NCI-H774 (cell line): ENCODE data around the gene SLBP.

Experiments
- DNase-seq: peaks from one replicate; lab custom pipeline; 2025; lab: John Stamatoyannopoulos, UW

SLBP gene

DNA sequence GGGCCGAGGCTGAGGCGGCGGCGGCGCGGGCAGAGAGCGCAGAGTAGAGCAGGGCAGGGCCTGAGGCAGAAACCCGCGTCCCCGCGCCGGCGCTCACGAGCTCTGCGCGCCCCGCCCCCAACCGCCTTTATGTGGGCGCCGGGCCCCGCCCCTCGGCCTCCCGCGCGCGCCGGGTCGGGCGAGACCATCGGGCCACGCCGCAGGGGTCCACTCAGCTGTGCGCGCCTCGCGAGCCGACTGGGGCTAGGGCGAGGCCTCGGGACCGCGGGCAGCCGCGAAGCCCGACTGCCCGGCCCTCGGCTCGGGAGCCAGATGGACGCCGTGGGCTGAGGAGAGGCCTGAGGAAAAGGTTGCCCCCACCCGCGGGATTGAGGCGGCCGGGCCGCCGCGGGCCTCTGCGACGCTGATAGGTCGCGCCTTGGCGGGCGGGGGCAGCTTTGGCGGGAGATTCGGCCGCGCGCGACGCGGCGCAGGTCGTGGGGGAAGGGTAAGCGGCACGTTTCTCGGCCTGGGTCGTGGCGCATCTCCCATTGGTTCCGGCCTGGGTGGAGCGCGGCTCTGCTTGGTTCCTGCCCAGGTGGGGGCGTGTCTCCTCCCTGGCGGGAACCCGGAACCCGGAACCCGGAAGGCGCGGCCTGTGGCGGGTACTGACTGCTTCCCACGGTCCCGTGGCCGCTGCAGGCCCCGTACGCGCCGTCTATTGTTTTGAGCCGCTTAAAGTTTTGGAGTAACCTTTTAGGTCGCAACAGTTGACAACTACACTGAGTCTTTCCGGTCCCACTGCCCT, at the start of gene SLBP:
SLBP (minus strand) TSS at position 104 of the 787 bp plus-strand sequence. CDS start 131 bp downstream, outside the sequence.
- DNase-seq = peak; percentile 96

DNA sequence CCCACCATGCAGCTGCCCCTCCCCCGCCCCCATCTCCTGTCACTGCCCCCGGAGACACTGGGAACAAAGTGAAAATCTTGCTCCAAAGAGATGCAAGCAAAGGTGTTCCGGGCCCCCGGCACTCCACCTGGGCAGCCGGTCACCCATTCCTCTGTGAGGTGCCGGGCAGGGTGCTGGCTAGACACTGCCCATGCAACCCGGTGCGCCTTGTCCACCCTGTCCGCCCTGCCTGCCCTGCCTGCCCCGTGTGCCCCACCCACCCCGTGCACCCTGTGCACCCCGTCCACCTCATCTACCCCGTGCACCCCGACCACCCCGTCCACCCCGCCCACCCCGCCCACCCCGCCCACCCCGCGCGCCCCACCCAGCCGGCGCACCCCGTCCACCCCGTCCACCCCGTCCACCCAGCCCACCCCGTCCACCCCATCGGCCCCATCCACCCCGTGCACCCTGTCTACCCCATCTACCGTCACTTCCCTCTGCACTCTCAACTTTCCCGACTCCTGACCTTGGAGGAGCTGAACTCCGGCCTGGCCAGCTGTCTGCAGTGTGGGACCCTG, 49.1 kb upstream of the SLBP start:
- no peak for DNase-seq

DNA sequence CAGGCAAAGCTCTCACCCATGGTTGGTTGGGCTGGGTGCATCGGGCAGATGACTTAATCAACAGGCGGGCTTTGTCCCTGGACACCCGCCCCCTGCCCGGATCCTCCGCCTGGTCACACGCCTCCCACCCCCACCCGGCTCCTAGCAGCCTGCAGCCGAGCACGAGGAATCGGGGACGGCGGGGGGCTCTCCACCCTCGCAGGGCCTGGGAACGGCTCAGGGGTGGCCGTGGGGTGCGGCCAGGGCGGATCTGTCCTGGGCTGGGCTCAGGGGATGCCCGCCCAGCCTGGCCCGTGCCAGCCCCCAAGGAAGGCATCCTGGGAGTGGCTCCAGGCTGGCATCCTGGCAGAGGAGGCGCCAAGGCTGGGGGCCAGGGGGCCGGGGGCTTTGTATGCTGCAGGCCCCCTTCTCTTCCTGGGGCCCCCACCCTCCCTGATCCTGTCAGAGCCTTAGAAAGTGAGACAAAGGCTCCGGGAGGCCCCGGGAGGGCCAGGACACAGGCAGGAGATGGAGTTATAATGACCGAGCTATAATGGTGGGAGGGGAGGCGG, 48.5 kb upstream of the SLBP start:
- no peak for DNase-seq

DNA sequence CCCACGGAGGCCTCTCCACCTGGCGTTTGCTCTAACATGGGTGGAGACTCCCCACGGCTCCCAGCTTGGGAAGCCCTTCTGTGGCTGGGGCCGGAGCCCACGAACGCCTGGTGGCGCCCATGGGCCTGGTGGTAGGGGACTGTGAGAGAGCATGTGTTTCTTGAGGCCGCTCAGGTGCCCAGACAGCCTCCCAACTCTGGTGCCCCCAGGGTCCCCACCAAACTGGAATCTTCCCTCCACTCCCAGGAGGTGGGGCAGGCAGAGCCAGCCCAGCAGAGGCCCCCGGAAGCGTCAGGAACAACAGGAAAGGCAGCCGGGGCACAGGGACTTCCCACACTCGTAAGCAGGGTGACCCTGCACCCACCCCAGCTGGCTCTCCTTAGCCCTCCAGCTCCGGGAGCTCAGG, 47.7 kb upstream of the SLBP start:
- no peak for DNase-seq

DNA sequence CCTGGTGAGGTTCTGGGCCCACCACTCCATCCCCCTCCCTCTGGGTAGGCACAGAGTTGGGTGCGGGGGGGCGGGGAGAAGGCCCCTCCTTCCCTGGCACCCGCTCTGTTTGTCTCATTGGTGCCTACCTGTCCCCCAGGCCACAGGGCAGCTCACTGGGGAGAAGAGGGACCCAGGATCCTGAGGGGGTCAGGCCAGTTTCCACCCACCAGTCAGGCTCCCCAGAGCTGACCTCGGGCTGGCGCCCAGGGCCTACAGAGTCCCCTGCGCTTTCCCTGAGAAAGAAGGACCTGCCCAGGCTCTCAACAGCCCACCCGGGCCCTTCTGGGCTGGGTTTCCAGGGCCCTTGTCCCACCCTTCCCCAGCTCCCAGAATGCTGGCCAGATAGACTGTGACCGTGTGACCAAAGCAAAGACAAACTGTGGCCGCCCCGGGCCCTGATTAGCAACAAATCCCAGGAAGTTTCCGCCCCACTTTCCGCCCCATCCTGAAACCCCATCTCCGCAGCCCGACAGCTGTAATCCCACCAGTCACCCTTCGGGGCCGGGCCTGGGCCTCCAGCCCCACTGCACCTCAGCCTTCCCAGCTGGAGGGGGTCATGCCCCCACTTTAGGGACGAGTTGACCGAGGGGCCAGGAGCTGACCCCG, 47.2 kb upstream of the SLBP start:
- no peak for DNase-seq

DNA sequence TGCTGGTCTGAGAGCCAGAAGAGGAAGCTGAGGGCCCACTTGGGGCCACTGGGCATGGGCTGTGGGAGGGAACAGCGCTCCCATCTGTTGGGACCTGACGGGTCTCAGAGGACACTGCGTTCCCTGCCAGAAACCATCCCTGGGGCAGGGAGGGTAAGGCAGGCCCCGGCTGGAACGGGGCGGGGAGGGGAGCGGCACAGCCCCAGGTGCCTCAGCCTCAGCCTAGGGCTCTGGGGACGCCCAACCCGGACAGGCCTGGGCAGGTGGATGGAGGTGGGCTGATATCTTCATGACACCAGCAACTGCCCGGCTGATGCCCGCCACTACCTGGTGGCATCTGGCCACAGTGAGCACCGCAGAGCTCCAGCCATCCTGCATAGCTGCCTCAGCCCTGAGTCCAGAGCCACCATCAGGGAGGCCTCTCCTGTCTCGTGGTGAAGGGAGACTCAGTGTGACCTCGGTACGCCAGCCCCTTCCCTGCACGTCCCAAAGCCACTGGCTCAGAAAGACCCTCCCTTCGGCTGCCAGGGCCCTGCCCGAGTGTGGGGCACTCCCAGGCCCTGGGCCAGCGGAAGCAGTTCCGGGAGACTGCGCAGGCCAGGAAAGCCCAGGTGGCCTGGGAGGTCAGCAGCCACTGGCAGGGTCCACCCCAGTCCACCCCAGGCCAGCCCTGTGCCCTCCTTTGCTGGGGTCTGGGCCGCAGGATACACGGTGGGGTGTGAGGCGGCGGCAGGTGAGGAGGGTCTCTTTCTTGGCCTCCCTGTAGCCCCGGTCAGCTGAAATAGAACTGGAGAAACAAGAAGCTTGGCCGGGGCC, 46.4 kb upstream of the SLBP start:
- no peak for DNase-seq

DNA sequence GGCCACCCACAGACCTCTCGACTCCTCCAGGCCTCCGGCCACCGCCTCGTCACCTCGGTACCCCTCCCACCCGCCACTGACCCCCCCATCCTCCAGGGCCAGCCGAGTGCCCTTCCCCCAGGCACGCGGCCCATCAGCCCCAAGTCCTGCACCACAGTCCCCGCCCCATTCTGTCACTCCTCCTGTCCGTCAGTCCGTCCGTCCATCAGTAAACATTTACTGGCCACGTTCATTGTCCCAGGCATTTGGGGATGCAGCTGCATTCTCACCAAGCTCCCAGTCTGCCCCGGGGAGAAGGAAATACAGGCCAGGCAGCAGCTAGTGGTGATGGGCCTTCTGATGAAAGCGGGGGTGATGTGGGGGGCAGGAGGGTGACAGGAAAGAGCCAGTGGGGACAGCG, 45.7 kb upstream of the SLBP start:
- DNase-seq = no peak

DNA sequence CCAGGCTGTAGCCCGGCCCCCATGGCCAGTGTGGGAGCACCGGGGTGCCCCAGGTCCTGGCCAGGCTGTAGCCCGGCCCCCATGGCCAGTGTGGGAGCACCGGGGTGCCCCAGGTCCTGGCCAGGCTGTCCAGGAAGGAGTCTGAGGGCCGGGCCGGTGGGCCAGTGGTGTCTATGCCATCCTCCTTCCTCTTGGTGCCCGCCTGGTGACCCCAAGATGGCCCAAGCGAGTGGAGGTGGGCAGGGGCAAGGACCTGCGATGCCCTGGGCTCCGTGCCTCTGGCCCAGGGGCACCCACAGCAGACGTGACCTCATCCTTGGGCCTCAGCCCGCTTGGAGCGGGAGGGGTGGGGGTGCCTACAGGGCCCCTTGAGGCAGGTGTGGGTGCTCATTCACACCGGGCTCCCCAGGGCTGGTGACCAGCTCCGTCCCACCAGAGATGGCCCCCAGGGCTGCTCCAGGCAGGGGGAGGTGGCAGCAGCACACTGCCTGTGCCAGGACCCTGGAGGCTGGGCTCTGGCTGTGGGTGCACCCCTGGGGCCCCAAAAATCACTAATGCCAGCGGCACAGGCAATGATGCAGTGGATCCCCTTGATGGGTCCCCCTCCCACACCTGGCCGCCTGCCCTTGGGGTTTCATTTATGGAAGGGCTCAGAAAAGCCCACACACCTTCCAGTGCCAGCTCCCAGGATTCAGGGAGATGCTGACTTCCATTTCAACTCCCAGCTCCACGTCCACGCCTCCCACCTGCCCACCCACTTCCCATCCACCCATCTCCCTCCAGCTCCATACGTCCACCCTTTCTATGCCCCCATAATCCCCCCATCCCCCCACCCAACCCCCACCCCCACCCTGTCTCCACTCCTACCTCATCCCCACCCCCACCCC, 45.0 kb upstream of the SLBP start:
- no peak for DNase-seq

DNA sequence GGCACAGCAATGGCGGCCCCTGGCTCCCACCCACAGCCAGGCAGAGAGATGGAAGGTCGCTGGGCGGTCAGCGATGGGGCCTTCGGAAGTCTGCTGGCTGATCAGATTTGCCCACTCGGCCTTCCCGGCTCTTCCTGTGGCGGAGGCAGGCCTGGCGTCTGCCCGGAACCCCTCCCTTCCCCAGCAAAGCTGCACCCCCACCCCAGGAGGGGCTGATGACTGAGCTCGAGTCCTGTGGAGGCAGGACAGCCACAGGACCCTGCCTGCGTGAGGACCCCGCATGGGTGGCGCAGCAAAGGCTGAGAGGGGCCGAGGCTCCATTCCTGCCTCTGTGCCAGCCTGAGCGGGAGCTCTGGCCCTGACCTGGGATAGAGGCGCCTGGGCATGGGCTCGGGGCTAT, 44.0 kb upstream of the SLBP start:
- no peak for DNase-seq

DNA sequence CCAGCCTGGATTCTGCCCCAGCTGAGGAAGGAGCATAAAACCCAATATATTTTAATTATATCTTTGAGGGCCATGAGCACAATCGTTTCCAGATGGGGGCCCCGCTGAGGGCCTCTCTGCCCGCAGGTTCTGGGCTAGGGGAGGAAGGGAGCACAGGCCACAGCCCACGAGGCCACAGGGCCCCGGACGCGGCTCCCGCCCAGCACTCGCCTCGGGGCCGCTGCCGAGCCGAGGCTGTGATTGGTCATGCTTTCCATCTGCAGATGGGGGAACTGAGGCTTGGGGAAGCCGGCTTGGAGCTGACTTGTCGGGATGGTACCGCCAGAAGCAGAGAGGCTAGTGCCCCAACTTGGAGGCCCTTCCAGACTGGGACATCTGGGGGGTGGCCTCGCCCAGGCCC, 43.2 kb upstream of the SLBP start:
- DNase-seq = no peak

DNA sequence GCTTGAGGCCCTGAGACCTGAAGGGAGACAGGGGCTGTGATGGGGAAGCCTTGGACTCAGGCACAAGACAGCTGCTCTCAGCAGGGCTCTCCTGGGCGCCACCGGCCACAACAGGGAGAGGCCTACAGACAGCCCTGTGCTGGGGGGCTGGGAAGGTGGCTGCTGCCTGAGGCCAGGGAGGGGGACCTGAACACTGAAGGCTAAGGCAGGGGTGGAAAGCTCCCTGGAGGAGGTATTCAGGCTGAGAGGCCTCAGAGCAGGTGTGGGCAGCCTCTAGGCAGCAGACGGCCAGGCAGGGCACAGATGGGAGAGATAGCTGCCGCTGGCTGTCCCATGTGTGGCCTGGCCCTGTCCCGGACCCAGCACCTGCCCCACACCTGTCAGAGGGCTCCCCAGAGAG, 42.2 kb upstream of the SLBP start:
- no peak for DNase-seq

DNA sequence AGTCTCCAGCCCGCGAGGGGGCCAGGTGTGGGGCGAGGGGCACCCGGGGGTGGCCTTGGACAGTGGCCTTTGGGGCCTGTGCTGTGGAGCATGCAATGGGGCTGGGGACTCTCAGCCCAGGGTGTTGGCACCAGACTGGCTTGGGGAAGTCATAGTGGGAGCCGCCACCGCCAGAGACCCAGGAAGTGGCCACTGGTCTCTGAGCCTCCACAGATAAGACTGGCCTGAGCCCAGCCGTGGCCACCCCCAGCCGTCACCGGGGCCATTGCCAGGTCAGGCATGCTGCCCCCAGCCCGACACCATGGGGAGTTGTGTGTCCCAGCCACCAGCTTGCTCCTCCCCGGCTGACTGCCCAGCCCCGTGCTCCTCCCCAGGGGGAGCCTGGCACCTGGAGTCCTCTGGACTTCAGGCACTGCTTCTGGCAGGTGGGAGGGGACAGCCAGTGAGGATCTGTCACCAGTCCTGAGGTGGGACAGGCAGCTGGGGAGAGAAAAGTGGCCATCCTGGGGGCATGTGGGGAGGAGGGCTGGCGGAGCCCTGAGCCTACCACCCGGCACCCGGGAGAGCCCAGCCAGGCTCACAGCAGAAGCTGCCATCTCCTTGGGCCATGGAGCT, 41.7 kb upstream of the SLBP start:
- no peak for DNase-seq

DNA sequence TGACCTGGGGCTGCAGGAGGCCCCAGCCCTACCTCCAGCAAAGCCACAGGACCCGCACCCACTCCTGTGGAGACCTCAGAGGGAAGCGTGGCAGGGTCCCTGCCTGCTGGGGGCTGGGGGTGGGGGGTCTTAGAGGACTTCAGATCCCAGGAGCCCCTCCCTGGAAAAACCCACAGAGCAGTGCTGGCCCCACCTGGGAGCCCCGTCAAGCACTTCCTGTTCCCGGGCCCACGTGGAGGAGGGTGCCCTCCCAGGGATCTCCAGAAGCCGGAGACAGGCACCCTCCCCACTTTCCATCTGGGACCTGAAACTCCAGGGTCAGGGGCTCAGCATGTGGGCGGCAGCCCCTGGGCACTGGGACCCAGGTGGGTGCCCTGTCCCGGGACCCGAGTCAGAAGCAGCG, 41.2 kb upstream of the SLBP start:
- DNase-seq = no peak

DNA sequence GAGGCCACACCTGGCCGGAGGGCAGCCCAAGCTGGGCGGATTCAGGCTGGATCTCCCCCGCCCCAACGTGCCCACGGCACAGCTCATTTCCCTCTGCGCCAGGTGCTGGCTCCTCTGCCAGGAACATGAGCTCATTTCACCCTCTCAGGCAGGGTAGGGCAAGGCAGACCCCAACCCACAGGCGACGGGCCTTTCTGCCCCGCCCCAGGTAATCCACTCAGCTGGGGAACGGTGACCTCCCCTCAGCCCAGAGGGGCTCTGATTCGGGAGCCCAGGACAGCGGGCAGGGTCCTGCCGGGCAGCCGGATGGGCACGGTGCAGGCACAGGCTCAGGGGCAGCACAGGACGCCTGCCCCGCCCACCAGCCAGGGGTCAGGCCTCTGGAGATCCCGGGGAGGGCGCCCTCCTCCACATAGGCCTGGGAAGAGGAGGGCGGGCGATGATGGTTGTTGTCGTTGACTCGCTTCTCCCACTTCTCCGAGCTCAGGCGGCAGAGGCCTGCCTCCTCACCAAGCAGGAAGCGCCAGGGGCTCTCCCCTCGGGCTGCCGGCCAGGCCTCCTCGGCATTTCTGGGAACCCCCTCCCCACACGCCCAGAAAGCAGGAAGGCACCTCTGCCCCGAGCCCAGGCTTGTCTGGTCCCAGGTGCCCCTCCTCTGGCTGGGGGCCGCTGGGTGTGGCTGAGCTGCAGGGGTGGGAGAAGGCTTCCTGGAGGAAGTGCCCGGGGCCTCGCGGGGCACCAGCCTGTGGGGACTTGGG, 40.3 kb upstream of the SLBP start:
- DNase-seq = no peak

DNA sequence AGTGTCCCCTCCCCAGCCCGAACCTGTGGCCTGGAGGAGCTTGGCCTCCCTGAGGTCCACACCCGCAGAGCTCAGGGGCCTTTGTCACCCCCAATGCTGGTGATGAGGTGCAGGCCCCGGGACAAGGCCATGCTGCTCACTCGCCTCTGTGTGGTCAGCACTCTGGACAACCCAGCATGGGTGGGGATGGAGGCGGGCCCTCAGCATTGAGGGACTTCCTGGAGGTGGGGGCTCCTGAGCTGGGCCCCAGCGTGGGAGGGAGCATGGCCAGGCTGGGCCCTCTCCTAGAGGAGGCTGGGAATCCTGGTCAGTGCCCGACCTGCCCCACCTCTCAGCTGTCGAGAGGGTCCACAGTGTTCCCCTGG, 39.8 kb upstream of the SLBP start:
- DNase-seq = no peak

DNA sequence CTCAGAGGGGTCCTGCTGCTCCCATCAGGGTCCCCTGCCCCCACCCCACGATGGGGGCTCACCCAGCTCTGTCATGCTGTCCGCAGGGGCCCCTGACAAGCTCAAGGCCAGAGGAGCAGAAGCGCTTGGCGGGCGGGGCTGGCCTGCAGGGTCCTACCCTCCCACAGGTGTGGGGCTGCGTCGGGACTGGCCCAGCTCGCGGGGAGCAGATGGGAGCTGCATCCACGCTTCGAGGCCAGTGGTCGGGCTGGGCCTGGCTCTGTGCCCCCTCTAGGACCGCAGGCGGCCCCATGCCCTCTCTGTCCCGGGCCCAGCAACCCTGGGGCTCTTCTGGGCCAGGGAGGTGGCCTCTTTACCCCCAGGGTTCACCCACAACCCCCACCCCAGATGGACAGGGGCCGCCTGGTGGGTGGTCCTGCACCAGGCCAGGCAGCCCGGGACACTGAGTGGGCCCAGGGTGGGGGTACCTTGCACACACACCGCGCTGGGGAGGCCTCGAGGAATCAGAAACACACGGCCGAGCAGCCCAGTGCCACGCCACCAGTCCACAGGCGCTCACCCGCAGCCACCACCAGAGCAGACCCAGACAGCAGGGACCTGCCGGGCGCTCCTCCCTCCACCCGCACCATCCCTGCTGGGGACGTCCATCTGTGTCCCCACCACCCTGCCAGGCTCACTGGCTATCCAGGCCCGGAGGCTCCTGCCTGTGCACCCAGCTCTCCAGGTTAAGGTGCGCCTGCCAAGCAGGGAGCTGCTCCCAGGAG, 39.2 kb upstream of the SLBP start:
- DNase-seq = no peak

DNA sequence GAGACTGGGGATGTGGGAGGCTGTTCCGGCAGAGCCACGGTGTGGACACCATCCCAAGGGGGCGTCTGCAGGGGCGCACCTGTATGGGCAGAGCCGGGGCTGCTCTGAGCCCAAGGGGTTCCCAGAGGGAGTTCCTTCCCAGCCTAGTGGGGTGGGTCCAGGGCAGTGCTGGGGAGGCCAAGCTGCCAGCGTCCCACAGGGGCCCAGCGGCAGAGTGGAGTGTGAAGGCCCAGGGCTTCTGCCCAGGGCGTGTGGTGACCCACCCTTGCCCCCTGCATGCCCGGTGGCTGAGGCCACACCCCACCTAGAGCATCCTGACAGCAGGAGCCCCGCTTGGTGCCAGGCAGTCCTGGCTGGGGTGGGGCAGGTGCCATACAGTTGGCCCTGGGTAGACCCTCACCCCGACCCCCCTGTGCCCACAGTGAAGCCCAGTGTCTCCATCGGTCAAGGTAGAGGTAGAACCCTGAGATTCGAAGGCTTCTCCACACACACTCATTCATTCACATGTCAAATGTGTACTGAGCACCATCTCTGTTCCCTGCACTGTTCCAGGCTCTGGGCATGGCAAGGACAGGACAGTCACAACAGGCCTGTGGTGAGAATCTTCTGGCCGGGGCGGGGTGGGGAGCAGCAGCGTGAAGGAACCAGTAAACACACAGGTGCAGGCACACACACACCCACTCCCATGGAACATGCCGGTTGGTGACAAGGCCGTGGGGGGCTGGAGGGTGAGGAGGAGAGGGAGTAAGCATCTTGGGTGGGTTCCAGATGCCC, 38.4 kb upstream of the SLBP start:
- DNase-seq = no peak

DNA sequence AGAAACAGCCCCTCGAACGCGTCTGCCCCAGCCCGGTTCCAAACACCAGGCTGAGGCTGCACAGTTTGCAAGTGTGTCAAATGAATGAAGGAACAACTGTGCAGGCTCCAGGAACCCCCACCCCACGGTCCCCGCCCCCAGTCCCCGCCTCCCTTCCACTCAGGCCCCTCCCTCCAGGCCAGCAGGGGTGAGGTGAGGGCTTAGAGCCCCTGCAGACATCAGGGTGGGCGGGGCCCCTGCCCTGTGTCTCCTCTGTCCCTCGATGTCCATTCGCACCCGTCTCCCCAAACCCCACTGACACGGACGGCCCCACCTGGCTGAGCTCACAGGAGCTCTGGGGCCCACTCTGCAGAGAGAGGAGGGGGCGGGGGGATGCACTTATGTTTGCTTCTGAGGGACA, 37.7 kb upstream of the SLBP start:
- DNase-seq = no peak

DNA sequence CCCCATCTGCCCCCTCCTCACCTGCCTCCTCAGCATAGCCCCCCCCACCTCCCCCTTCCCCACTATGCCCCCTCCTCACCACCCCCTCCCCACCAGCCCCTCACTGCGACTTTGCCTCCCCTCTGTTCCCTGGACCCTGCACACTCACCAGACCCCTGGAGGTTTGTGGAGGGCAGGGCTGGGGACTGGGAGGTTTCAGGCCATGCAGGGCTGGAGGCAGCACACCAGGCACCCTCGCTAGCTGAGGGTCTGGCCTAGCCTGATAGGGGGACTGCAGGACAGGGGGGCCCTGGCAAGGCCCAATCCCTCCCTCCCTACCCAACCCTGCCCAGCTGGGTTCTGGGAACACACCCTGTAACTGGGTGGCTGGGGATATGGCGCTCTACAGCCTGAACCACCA, 37.3 kb upstream of the SLBP start:
- no peak for DNase-seq
